ENCODE measurements around the gene INTS13.

DNA sequence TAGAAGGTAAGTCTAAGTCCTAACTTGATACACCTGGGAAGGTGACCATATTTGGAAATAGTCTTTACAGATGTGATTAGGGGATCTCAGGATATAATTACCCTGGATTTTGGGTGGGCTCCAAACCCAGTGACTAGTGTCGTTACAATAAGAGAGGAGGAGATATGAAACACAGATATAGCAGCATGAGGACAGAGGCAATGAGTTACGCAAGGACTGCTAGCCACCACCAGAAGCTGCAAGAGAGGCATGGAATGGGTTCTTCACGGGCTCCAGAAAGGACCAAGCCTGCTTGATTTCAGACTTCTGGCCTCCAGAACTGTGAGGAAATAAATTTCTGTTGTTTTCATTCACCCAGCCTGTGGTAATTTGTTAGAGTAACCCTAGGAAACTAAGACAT is 29.1 kb upstream of the INTS13 start:
- TF ChIP-seq NRF1 (IDR thresholded peaks at IDR 0.05; ENCODE audit: low read depth, low read length), result no peak
- TF ChIP-seq, protein P1, sequence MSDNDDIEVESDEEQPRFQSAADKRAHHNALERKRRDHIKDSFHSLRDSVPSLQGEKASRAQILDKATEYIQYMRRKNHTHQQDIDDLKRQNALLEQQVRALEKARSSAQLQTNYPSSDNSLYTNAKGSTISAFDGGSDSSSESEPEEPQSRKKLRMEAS (IDR thresholded peaks at IDR 0.05; ENCODE audit: low read depth), result no peak
- TF ChIP-seq, protein P2, sequence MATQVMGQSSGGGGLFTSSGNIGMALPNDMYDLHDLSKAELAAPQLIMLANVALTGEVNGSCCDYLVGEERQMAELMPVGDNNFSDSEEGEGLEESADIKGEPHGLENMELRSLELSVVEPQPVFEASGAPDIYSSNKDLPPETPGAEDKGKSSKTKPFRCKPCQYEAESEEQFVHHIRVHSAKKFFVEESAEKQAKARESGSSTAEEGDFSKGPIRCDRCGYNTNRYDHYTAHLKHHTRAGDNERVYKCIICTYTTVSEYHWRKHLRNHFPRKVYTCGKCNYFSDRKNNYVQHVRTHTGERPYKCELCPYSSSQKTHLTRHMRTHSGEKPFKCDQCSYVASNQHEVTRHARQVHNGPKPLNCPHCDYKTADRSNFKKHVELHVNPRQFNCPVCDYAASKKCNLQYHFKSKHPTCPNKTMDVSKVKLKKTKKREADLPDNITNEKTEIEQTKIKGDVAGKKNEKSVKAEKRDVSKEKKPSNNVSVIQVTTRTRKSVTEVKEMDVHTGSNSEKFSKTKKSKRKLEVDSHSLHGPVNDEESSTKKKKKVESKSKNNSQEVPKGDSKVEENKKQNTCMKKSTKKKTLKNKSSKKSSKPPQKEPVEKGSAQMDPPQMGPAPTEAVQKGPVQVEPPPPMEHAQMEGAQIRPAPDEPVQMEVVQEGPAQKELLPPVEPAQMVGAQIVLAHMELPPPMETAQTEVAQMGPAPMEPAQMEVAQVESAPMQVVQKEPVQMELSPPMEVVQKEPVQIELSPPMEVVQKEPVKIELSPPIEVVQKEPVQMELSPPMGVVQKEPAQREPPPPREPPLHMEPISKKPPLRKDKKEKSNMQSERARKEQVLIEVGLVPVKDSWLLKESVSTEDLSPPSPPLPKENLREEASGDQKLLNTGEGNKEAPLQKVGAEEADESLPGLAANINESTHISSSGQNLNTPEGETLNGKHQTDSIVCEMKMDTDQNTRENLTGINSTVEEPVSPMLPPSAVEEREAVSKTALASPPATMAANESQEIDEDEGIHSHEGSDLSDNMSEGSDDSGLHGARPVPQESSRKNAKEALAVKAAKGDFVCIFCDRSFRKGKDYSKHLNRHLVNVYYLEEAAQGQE (IDR thresholded peaks at IDR 0.05; ENCODE audit: low read depth, low read length), result no peak
- TF ChIP-seq, protein P3, sequence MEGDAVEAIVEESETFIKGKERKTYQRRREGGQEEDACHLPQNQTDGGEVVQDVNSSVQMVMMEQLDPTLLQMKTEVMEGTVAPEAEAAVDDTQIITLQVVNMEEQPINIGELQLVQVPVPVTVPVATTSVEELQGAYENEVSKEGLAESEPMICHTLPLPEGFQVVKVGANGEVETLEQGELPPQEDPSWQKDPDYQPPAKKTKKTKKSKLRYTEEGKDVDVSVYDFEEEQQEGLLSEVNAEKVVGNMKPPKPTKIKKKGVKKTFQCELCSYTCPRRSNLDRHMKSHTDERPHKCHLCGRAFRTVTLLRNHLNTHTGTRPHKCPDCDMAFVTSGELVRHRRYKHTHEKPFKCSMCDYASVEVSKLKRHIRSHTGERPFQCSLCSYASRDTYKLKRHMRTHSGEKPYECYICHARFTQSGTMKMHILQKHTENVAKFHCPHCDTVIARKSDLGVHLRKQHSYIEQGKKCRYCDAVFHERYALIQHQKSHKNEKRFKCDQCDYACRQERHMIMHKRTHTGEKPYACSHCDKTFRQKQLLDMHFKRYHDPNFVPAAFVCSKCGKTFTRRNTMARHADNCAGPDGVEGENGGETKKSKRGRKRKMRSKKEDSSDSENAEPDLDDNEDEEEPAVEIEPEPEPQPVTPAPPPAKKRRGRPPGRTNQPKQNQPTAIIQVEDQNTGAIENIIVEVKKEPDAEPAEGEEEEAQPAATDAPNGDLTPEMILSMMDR (IDR thresholded peaks at IDR 0.05), result no peak
- no peak for TF ChIP-seq NFIC (IDR thresholded peaks at IDR 0.05; ENCODE audit: borderline replicate concordance)

Data from SK-N-SH (cell line).